Stimulated activated memory B cell treated with anti-CD40 and anti-IgM and Interleukin-4, amounts not matched to agents 10 μg/mL and 1 μg/mL and 100 μg/mL, for 72 hours (primary cell): ENCODE results near the gene MRI1.
A peak's percentile ranks its signal among the peaks of the same experiment; 100 is the strongest.

Source experiments
- ATAC-seq: fragments of 150-1000 bp; cut with Tn5 transposase; 2 replicates; pipeline ENCODE4 v1.10.0; 2021
- H3K27ac Mint-ChIP-seq: one replicate; pipeline ENCODE4 v1.8.0; 2022; ENCODE audit warnings: mild to moderate bottlenecking, mixed read lengths
- H3K27me3 Mint-ChIP-seq: one replicate; pipeline ENCODE4 v1.8.0; 2022; ENCODE audit warnings: mixed read lengths
- H3K36me3 Mint-ChIP-seq: one replicate; pipeline ENCODE4 v1.8.0; 2022; ENCODE audit warnings: mixed read lengths
- H3K4me1 Mint-ChIP-seq: one replicate; pipeline ENCODE4 v1.8.0; 2022; ENCODE audit warnings: mixed read lengths
- H3K4me3 Mint-ChIP-seq: one replicate; pipeline ENCODE4 v1.8.0; 2022; ENCODE audit warnings: mild to moderate bottlenecking, moderate library complexity, mixed read lengths
- H3K9me3 Mint-ChIP-seq: one replicate; pipeline ENCODE4 v1.8.0; 2022; ENCODE audit warnings: mixed read lengths

Gene MRI1

DNA sequence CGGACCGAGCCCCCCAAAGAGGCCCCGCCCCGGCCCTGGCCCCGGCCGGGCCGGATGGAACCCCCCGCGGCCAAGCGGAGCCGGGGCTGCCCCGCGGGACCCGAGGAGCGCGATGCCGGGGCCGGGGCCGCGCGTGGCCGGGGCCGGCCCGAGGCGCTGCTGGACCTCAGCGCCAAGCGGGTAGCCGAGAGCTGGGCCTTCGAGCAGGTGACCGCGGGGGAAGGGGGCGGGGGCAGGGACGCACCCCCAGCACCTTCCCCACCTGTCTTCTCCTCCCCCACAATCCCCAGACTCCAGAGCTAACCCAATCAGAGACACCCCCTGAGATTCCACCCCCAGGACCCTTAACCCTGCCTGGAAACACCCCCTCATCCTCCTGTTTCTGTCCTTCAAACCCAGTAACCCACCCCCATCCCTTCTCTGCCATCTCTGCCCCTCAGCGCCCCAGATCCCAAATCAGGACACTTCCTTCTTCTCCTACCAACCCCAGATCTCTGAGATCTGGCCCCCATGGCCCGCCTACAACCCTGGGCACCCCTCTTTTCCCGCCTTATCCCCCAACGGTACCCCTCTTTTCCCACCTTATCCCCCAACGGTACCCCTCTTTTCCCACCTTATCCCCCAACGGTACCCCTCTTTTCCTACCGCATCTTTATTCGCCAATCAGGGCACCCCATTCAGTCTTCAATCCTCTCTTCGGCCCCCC is 31.4 kb downstream of the MRI1 start:
- Mint-ChIP-seq H3K27ac (peak overlapping the region; percentile 77), H3K27me3 (no peaks in the 10 kb centered on the region), H3K4me3 (peak overlapping the region; percentile 82), H3K4me1 (peaks cover 37% of the 10 kb centered on the region), H3K36me3 (peaks cover 8% of the 10 kb centered on the region), H3K9me3 (no peaks in the 10 kb centered on the region)
- peak; percentile 69 for ATAC-seq

DNA sequence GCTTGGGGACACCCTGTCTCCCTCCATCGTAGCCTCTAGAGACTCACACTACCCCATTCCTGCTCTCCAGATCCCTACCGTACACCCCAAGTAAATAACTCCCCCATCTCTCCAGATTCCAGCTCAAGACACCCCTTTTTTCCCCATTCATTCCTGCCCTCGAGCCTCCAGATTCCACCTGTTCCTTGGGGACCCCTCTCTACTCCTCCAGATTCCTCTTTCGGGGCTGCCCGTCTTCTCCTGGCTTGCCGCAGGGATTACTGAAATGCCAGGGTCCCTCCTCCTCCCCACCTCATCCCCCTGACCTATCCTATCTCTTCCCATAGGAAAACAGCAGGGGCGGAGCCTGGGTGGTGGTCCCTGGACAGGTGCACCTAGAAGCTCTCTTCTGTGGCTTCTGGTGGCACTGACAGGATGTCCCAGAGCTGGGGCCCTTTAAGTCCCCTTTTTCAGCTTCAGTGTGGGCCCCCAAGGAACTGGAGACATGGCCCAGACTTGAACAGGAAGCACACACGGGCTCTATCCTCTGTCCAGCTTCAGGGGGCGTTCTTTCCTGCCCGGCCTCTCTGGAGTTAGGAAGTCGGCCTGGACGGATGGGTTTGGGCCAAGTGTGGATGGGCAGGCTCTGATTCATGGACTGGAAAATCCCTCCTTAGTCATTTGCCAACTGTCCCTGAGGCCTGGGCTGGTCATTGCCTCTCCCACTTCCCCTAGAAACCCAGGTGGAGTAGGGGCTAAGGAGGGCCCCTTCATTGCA is 32.2 kb downstream of the MRI1 start:
- Mint-ChIP-seq H3K36me3 (peaks cover 15% of the 10 kb centered on the region), H3K9me3 (no peaks in the 10 kb centered on the region), H3K27ac (peak overlapping the region; percentile 77), H3K4me3 (peak overlapping the region; percentile 82), H3K27me3 (no peaks in the 10 kb centered on the region), H3K4me1 (peaks cover 37% of the 10 kb centered on the region)
- ATAC-seq, result peak; percentile 39

DNA sequence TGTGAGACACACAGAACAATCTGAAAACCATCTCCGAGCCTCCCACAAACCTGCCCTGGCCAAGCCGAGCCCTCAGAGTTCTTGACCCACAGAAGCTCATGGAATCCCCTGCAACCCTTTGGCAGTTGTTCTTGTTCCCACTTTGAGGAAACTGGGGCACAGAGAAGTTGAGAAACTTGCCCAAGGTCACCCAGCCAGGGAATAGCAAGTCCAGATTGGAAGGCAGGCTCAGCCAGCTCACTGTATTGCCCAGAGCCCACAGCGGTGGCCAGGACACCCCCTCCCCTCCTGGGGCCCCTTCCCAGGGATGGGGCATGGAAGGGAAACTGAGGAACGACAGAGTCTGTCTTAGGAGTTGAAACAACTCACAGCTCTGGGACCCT is 32.7 kb downstream of the MRI1 start:
- Mint-ChIP-seq H3K9me3 (no peaks in the 10 kb centered on the region), H3K27ac (peak overlapping the region; percentile 77), H3K36me3 (peaks cover 15% of the 10 kb centered on the region), H3K4me3 (peak overlapping the region; percentile 82), H3K4me1 (peaks cover 37% of the 10 kb centered on the region), H3K27me3 (no peaks in the 10 kb centered on the region)
- no peak for ATAC-seq

DNA sequence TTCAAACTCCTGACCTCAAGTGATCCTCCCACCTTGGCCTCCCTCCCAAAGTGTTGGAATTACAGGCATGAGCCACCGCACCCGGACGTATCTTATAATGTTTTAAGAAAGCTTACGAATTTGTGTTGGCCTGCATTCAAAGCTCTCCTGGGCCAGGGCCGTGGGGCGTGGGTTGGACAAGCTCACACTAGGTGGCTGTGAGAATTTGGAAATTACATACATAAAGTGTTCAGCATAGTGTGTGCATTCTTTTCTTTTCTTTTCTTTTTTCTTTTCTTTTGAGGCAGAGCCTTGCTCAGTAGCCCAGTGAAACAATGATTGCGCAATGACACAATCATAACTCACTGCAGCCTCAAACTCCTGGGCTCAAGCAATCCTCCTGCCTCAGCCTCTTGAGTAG is 33.5 kb downstream of the MRI1 start:
- Mint-ChIP-seq H3K4me3 (no peak overlapping the region), H3K27ac (no peak overlapping the region), H3K36me3 (peaks cover 20% of the 10 kb centered on the region), H3K4me1 (peaks cover 37% of the 10 kb centered on the region), H3K9me3 (no peaks in the 10 kb centered on the region), H3K27me3 (no peaks in the 10 kb centered on the region)
- no peak for ATAC-seq

DNA sequence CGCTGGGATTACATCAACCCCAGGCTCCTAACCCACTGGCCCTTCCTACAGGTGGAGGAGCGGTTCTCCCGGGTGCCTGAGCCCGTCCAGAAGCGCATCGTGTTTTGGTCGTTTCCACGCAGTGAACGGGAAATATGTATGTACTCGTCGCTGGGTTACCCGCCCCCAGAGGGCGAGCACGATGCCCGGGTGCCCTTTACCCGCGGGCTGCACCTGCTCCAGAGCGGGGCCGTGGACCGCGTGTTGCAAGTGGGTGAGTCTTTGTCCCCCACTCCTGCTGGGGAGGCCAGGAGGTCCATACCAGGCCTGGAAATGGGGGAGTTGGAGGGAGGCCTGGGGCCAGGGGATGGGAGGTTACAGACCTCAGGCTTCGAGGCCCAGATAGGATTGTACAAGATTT is 35.3 kb downstream of the MRI1 start:
- H3K4me3 Mint-ChIP-seq, result no peak overlapping the region
- H3K27ac Mint-ChIP-seq, result no peak overlapping the region
- no peaks in the 10 kb centered on the region for H3K27me3 Mint-ChIP-seq
- H3K9me3 Mint-ChIP-seq, result no peaks in the 10 kb centered on the region
- no peak for ATAC-seq
- H3K36me3 Mint-ChIP-seq, result peaks cover 21% of the 10 kb centered on the region
- peaks cover 26% of the 10 kb centered on the region for H3K4me1 Mint-ChIP-seq

DNA sequence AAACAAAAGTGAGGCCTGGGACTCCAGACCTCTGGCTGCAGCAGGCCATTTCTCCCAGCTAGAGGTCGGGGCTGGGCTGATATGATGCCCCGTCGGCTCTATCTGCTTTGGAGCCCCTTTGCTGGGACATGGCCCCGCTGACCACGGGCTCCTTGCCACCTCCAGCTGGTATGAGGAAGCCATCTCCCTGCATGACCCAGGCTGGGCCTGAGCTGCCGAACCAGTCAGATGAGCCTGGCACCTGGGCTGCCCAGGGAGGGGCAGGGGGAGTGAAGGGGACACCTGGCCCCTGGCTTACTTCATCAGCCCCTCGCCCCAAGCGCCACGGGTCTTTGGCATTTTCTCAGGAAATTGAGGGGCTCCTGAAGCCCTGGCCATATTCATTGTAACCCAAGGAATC is 38.7 kb downstream of the MRI1 start:
- no peak overlapping the region for H3K27ac Mint-ChIP-seq
- no peaks in the 10 kb centered on the region for H3K9me3 Mint-ChIP-seq
- H3K36me3 Mint-ChIP-seq, result peaks cover 30% of the 10 kb centered on the region
- no peaks in the 10 kb centered on the region for H3K27me3 Mint-ChIP-seq
- peaks cover under 1% of the 10 kb centered on the region for H3K4me1 Mint-ChIP-seq
- H3K4me3 Mint-ChIP-seq, result no peak overlapping the region
- no peak for ATAC-seq

DNA sequence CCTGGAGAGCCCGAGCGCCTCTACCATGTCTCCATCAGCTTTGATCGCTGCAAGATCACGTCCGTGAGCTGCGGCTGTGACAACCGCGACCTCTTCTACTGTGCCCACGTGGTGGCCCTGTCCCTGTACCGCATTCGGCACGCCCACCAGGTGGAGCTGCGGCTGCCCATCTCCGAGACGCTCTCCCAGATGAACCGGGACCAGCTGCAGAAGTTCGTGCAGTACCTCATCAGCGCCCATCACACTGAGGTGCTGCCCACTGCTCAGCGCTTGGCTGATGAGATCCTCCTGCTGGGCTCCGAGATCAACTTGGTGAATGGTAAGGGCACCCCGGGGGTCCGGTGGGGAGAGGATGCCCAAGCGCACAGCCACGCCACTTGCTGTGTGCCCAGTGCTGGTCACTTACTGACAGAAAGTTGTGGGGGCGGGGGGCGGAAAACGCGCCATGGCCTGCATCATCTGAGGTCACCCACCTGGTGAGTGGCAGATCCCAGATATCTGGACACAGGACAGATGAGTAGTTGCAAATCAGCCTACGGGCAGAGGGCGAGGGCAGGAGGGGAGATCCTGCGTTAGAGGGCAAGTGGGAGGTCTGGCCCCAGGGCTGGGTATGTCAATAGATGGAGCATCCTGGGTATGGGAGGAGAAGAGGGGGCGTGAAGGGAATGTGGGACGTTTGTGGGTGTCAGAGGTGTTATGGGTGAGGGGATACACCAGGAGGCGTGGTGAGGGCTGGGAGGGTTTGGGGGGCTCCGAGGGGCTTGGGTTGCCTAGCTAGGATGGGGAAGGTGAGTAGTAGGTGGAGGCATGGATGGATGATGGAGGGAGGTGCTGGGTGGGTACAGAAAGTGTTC is 40.7 kb downstream of the MRI1 start:
- Mint-ChIP-seq H3K9me3 (no peaks in the 10 kb centered on the region), H3K27me3 (no peaks in the 10 kb centered on the region), H3K4me3 (no peak overlapping the region), H3K4me1 (no peaks in the 10 kb centered on the region), H3K27ac (no peak overlapping the region), H3K36me3 (peaks cover 26% of the 10 kb centered on the region)
- no peak for ATAC-seq

DNA sequence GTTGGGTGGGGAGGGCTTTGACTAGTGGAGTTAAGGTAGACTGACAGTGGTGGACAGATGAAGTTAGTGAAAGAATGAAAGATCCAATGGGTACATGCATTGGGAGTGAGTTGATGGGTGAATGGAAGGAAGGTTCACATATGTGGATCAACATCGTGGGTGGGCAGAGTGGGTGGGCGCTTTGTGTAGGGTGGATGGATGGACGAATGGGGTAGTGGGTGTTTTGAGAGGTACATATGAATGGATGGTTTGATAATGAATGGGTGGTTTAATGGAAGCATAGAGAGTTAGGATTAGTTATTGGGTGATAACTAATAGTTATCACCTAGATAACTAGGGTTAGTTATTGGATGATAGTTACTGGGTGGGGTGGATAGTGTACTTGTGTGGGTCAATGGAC is 42.4 kb downstream of the MRI1 start:
- no peaks in the 10 kb centered on the region for H3K9me3 Mint-ChIP-seq
- no peak overlapping the region for H3K27ac Mint-ChIP-seq
- H3K36me3 Mint-ChIP-seq, result peaks cover 15% of the 10 kb centered on the region
- no peaks in the 10 kb centered on the region for H3K27me3 Mint-ChIP-seq
- H3K4me3 Mint-ChIP-seq, result no peak overlapping the region
- no peaks in the 10 kb centered on the region for H3K4me1 Mint-ChIP-seq
- ATAC-seq, result no peak

DNA sequence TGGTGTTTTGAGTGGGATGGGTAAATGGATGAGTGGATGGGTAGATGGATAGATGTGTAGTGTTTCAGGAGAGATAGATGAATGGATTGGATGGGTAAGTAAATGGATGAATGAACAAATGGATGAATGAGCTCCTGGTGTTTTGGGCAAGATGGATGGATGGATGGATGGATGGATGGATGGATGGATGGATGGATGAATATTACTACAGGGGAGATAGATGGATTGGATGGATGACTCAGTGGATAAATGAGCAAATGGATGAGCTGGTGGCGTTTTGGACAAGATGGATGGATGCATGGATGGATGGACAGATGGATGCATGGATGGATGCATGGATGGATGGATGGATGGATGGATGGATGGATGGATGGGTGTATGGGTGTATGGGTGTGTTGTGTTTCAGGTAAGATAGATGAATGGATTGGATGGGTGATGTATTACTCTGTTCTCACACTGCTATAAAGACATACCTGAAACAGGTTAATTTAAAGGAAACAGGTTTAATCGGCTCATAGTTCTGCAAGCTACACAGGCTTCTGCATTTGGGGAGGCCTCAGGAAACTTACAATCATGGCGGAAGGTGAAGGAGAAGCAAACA is 43.2 kb downstream of the MRI1 start:
- no peaks in the 10 kb centered on the region for H3K4me1 Mint-ChIP-seq
- H3K27me3 Mint-ChIP-seq, result no peaks in the 10 kb centered on the region
- H3K4me3 Mint-ChIP-seq, result no peak overlapping the region
- no peak overlapping the region for H3K27ac Mint-ChIP-seq
- H3K36me3 Mint-ChIP-seq, result peaks cover 14% of the 10 kb centered on the region
- no peaks in the 10 kb centered on the region for H3K9me3 Mint-ChIP-seq
- ATAC-seq, result no peak

DNA sequence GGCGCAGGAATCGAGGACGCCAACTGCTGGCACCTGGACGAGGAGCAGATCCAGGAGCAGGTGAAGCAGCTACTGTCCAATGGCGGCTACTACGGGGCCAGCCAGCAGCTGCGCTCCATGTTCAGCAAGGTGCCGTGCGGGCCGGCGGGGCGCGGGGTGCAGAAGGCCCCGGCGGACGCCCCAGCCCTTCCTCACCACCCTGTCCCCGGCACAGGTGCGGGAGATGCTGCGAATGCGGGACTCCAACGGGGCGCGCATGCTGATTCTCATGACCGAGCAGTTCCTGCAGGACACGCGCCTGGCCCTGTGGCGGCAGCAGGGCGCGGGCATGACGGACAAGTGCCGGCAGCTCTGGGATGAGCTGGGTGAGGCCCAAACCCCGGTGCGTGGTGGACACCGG is 44.5 kb downstream of the MRI1 start:
- Mint-ChIP-seq H3K27ac (no peak overlapping the region), H3K4me1 (no peaks in the 10 kb centered on the region), H3K27me3 (no peaks in the 10 kb centered on the region), H3K9me3 (no peaks in the 10 kb centered on the region), H3K4me3 (no peak overlapping the region), H3K36me3 (peaks cover 17% of the 10 kb centered on the region)
- peak; percentile 16 for ATAC-seq

DNA sequence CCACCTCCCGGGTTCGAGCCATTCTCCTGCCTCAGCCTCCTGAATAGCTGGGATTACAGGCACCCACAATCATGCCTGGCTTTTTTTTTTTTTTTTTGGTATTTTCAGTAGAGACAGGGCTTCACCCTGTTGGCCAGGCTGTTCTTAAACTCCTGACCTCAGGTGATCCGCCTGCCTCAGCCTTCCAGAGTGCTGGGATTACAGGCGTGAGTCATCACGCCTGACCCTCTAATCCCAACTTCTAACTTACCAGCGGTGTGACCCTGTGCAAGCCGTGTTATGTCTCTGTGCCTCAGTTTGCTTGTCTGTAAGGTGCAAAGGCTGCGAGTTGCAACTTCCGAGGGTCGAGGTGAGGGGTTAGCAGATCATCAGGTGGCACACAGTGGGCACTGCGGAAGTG is 48.2 kb downstream of the MRI1 start:
- Mint-ChIP-seq H3K4me3 (no peak overlapping the region), H3K27ac (no peak overlapping the region), H3K36me3 (peaks cover 32% of the 10 kb centered on the region), H3K9me3 (no peaks in the 10 kb centered on the region), H3K27me3 (no peaks in the 10 kb centered on the region), H3K4me1 (peaks cover 11% of the 10 kb centered on the region)
- ATAC-seq, result no peak

DNA sequence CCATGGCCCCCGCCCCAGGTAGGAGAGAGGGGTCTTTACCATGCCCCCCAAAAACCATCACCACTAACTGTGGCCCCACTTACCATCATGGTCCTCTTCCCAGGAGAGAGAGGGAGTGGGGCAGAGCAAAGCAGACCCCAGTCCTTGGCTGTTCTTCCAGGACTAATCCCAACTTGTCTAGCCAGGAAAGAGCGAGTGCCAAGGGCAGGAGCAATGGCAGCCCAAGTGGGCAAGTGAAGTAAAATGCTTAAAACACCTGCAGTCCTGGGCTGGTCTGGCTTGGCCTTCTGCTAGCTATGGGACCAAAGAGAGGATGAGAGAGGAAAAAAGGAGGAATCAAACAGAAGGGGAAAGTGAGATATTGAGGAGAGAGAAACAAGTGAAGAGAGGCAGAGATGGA is 48.8 kb downstream of the MRI1 start:
- H3K27me3 Mint-ChIP-seq, result no peaks in the 10 kb centered on the region

DNA sequence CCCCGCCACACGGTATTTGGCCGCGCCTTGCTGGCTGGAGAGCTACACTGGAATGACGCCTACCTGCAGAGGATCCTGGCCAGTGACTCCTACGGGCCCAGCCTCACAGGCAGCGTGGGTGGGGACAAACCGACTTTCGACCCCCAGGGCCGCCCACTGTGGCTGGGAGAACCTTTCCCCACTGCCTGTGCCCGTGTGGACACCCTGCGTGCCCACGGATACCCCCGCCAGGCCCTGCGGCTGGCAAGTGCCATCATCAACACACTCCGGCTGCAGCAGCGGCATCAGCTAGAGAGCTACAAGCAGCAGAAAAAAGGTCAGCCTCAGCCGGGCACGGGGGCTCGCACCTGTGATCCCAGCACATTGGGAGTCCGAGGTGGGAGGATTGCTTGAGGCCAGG is 50.2 kb downstream of the MRI1 start:
- Mint-ChIP-seq H3K9me3 (no peaks in the 10 kb centered on the region), H3K27ac (no peak overlapping the region), H3K27me3 (no peaks in the 10 kb centered on the region), H3K36me3 (peaks cover 37% of the 10 kb centered on the region), H3K4me1 (peaks cover 17% of the 10 kb centered on the region), H3K4me3 (no peak overlapping the region)
- ATAC-seq, result no peak

More for the DNA sequence above, 48.8 kb downstream of the MRI1 start:
- Mint-ChIP-seq H3K4me1 (peaks cover 13% of the 10 kb centered on the region), H3K27ac (no peak overlapping the region), H3K36me3 (peaks cover 33% of the 10 kb centered on the region), H3K9me3 (no peaks in the 10 kb centered on the region), H3K4me3 (no peak overlapping the region)
- no peak for ATAC-seq

DNA sequence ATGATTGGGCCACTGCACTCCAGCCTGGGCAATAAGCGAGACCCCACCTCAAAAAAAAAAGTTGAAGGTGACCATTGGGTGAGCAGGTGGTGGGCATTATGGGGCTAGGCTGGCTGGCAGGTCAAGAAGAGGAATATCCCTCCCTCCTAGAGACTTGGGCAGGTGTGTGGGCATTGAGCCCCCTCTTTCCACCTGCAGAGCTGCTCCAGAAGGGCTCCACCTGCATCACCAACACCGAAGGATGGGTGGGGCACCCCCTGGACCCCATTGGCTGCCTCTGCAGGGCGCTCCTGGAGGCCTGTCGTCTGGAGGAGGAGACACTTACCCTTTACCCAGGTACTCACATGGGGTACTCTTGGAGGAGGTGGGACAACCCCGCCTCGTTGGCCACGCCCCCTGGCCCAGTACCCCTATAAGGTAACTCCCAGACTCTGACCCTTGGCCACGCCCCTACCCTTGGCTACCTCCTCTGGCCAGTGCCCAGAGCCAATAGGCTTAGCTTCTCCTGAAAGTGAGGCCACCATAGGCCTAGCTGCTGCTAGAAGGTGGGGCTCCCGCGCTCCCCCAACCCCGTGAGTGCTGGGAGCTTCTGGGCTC is 52.8 kb downstream of the MRI1 start:
- peak overlapping the region; percentile 50 for H3K4me3 Mint-ChIP-seq
- H3K36me3 Mint-ChIP-seq, result peaks cover 46% of the 10 kb centered on the region
- ATAC-seq, result peak; percentile 72
- no peaks in the 10 kb centered on the region for H3K9me3 Mint-ChIP-seq
- no peak overlapping the region for H3K27ac Mint-ChIP-seq
- peaks cover 18% of the 10 kb centered on the region for H3K4me1 Mint-ChIP-seq
- no peaks in the 10 kb centered on the region for H3K27me3 Mint-ChIP-seq
